Loucy (cell line): ENCODE data around the gene LYPD5.
"Not testable (repeated sequence)": the region's sequence is repeated elsewhere in the genome, so short reads cannot be mapped to it uniquely, and the experiment has no call there.

ENCODE experiments used
- H2AFZ ChIP-seq: fragments of 200-600 bp; sonication (generic); 2 replicates; pipeline ENCODE4 v1.6.0; 2016; ENCODE audit warnings: antibody characterized with exemption, mild to moderate bottlenecking, low read length, moderate library complexity
- H3F3A ChIP-seq: fragments of 200-600 bp; 2 replicates; pipeline ENCODE4 v1.6.0; 2016; ENCODE audit warnings: antibody characterized with exemption, low read depth, mild to moderate bottlenecking
- H3K27me3 ChIP-seq: fragments of 200-600 bp; sonication (generic); 2 replicates; pipeline ENCODE4 v1.6.1; 2014; ENCODE audit warnings: low read length, mild to moderate bottlenecking; ENCODE audit not compliant: insufficient read depth, poor library complexity, severe bottlenecking
- H3K36me3 ChIP-seq: fragments of 200-600 bp; sonication (generic); 2 replicates; pipeline ENCODE4 v1.6.1; 2016; ENCODE audit warnings: low read length; ENCODE audit not compliant: insufficient read depth
- H3K4me1 ChIP-seq: fragments of 200-600 bp; sonication (generic); 2 replicates; pipeline ENCODE4 v1.5.1; 2014; ENCODE audit warnings: low read length, mild to moderate bottlenecking; ENCODE audit not compliant: insufficient read depth, poor library complexity, severe bottlenecking
- H3K4me2 ChIP-seq: fragments of 200-600 bp; sonication (generic); 2 replicates; pipeline ENCODE4 v1.6.0; 2014; ENCODE audit warnings: antibody characterized with exemption, low read length, low read depth, mild to moderate bottlenecking; ENCODE audit not compliant: poor library complexity, severe bottlenecking
- H3K4me3 ChIP-seq: fragments of 200-600 bp; sonication (generic); 2 replicates; pipeline ENCODE4 v1.5.1; 2014; ENCODE audit warnings: low read length, mild to moderate bottlenecking, mixed read lengths; ENCODE audit not compliant: poor library complexity, severe bottlenecking
- H3K79me2 ChIP-seq: fragments of 200-600 bp; sonication (generic); 2 replicates; pipeline ENCODE4 v1.6.1; 2014; ENCODE audit warnings: low read length; ENCODE audit not compliant: insufficient read depth
- H3K9ac ChIP-seq: fragments of 200-600 bp; sonication (generic); 2 replicates; pipeline ENCODE4 v1.6.0; 2014; ENCODE audit warnings: mild to moderate bottlenecking, low read depth, low read length, moderate library complexity; ENCODE audit not compliant: poor library complexity, severe bottlenecking
- H3K9me2 ChIP-seq: fragments of 200-600 bp; sonication (generic); replicated peaks from 2 replicates; pipeline ENCODE4 v1.6.1; 2016; ENCODE audit warnings: low read depth, low read length, mixed read lengths
- H3K9me3 ChIP-seq: fragments of 200-600 bp; sonication (generic); 2 replicates; pipeline ENCODE4 v1.6.1; 2014; ENCODE audit warnings: mild to moderate bottlenecking, antibody characterized with exemption, low read length, low read depth; ENCODE audit not compliant: insufficient read depth
- H4K20me1 ChIP-seq: fragments of 200-600 bp; sonication (generic); 2 replicates; pipeline ENCODE4 v1.6.0; 2014; ENCODE audit warnings: antibody characterized with exemption, low read length, mild to moderate bottlenecking; ENCODE audit not compliant: insufficient read depth, poor library complexity, severe bottlenecking
- CTCF ChIP-seq: fragments of 200-600 bp; sonication (generic); conservative IDR thresholded peaks from 2 replicates; pipeline ENCODE4 v1.5.1; 2014; ENCODE audit warnings: mild to moderate bottlenecking, antibody characterized with exemption, low read length
- EZH2phosphoT487 ChIP-seq: fragments of 200-600 bp; IDR thresholded peaks from 2 replicates; pipeline ENCODE4 v1.6.1; 2018; ENCODE audit warnings: antibody characterized with exemption, mild to moderate bottlenecking, moderate library complexity, borderline replicate concordance

LYPD5 gene

GRCh38 chr19:43765109-43765876, 37.0 kb downstream of the LYPD5 start:
- no peaks in the 10 kb centered on the region for H3K9me2 ChIP-seq
- no peaks in the 10 kb centered on the region for H3F3A ChIP-seq
- H3K27me3 ChIP-seq: no peaks in the 10 kb centered on the region
- no peaks in the 10 kb centered on the region for H4K20me1 ChIP-seq
- no peak overlapping the region for H3K9ac ChIP-seq
- TF ChIP-seq CTCF (no peak), EZH2phosphoT487 (no peak)
- no peak overlapping the region for H3K4me2 ChIP-seq
- no peaks in the 10 kb centered on the region for H3K9me3 ChIP-seq
- H3K4me3 ChIP-seq: no peak overlapping the region
- H3K79me2 ChIP-seq: no peaks in the 10 kb centered on the region
- no peak overlapping the region for H2AFZ ChIP-seq
- peaks cover 8% of the 10 kb centered on the region; the same call in 1 of the 2 replicates for H3K36me3 ChIP-seq
- no peaks in the 10 kb centered on the region for H3K4me1 ChIP-seq

GRCh38 chr19:43764684-43765083, 37.6 kb downstream of the LYPD5 start:
- not testable (repeated sequence) for H3K79me2 ChIP-seq, H3F3A ChIP-seq, H3K36me3 ChIP-seq, H2AFZ ChIP-seq, H3K4me1 ChIP-seq, H3K9me3 ChIP-seq, H3K4me2 ChIP-seq, H3K27me3 ChIP-seq, H4K20me1 ChIP-seq, H3K9ac ChIP-seq, H3K4me3 ChIP-seq, H3K9me2 ChIP-seq

GRCh38 chr19:43763473-43763939, 38.7 kb downstream of the LYPD5 start:
- no peaks in the 10 kb centered on the region for H4K20me1 ChIP-seq
- TF ChIP-seq EZH2phosphoT487 (no peak), CTCF (no peak)
- no peaks in the 10 kb centered on the region for H3F3A ChIP-seq
- no peaks in the 10 kb centered on the region for H3K27me3 ChIP-seq
- no peaks in the 10 kb centered on the region for H3K4me1 ChIP-seq
- H3K9me3 ChIP-seq: no peaks in the 10 kb centered on the region
- H3K79me2 ChIP-seq: no peaks in the 10 kb centered on the region
- H3K4me2 ChIP-seq: no peak overlapping the region
- no peaks in the 10 kb centered on the region for H3K36me3 ChIP-seq
- H2AFZ ChIP-seq: no peak overlapping the region
- no peak overlapping the region for H3K4me3 ChIP-seq
- H3K9me2 ChIP-seq: no peaks in the 10 kb centered on the region
- no peak overlapping the region for H3K9ac ChIP-seq

- Histone ChIP-seq H2AFZ (no peak overlapping the region), H3K4me2 (no peak overlapping the region), H3K4me1 (no peaks in the 10 kb centered on the region), H3K4me3 (no peak overlapping the region), H4K20me1 (no peaks in the 10 kb centered on the region), H3F3A (no peaks in the 10 kb centered on the region), H3K36me3 (no peaks in the 10 kb centered on the region), H3K9ac (no peak overlapping the region), H3K9me3 (no peaks in the 10 kb centered on the region), H3K9me2 (no peaks in the 10 kb centered on the region), H3K27me3 (no peaks in the 10 kb centered on the region), H3K79me2 (no peaks in the 10 kb centered on the region)
- TF ChIP-seq EZH2phosphoT487 (no peak), CTCF (no peak)
Observed at GRCh38 chr19:43762814-43763213, 39.4 kb downstream of the LYPD5 start.
